GM10248 (cell line): Measurements from ENCODE around the gene GSG1L2.

Experiments
- CTCF ChIA-PET: fragments of 300-600 bp; sonication (Branson Sonifier 250); formaldehyde crosslinking; extraction: SDS; loops from one replicate; lab custom pipeline; 2021; ENCODE audit warnings: antibody characterized with exemption; lab: Yijun Ruan, JAX
- POLR2A ChIA-PET: fragments of 350-650 bp; sonication (Branson Sonifier 250); formaldehyde crosslinking; extraction: SDS; loops from one replicate; lab custom pipeline; 2020; ENCODE audit warnings: antibody characterized with exemption; lab: Yijun Ruan, JAX
- DNase-seq: peaks from one replicate; pipeline ENCODE4 v3.0.0; 2012; ENCODE audit errors: extremely low spot score
- TF ChIP-seq, protein P1 (sequence below): IDR thresholded peaks from 2 replicates; pipeline ENCODE4 v1.5.1; 2012; ENCODE audit warnings: mild to moderate bottlenecking, low read depth; ENCODE audit errors: extremely low read depth, missing control alignments, control extremely low read depth

Gene GSG1L2

DNA sequence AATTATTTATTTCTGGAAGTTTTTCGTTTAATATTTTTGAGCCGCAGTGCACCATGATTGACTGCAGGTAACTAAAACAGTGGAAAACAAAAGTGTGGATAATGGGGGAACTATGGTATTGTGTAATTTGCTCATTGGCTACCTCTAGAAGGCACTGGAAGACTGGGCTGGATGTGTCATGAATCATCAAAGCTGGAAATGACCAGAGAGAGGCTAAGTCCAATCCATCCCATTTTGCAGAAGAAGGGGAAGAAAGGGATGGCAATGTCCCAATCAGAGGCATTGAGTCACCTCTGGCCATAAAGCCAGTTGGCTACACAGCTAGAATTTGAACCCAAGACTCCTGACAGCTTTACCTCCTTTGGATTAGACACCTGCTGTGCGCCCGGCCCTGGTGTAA lies 33.2 kb upstream of the GSG1L2 start:
- CTCF ChIA-PET = no interaction called here
- DNase-seq = no peak
- TF ChIP-seq, protein P1, sequence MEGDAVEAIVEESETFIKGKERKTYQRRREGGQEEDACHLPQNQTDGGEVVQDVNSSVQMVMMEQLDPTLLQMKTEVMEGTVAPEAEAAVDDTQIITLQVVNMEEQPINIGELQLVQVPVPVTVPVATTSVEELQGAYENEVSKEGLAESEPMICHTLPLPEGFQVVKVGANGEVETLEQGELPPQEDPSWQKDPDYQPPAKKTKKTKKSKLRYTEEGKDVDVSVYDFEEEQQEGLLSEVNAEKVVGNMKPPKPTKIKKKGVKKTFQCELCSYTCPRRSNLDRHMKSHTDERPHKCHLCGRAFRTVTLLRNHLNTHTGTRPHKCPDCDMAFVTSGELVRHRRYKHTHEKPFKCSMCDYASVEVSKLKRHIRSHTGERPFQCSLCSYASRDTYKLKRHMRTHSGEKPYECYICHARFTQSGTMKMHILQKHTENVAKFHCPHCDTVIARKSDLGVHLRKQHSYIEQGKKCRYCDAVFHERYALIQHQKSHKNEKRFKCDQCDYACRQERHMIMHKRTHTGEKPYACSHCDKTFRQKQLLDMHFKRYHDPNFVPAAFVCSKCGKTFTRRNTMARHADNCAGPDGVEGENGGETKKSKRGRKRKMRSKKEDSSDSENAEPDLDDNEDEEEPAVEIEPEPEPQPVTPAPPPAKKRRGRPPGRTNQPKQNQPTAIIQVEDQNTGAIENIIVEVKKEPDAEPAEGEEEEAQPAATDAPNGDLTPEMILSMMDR = no peak
- POLR2A ChIA-PET = no interaction called here

DNA sequence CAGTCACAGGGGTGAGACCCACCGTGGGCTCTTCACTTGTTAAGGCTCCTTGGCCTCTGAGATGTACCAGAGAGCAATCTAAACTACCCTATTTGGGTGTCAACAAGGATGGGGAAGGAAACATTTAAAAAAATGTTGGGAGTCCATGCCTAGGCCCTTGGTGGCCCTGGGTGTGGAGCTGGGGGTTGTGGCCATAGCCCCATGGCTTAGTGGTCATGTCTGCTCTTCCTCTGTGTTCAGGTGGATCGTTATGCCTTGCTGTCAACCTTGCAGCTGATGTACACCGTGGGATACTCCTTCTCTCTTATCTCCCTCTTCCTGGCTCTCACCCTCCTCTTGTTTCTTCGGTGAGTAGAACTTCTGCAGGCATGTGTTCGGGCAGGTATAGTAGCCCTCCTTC lies 32.4 kb upstream of the GSG1L2 start:
- TF ChIP-seq, protein P1 = no peak
- CTCF ChIA-PET = no interaction called here
- POLR2A ChIA-PET = no interaction called here
- DNase-seq = no peak

DNA sequence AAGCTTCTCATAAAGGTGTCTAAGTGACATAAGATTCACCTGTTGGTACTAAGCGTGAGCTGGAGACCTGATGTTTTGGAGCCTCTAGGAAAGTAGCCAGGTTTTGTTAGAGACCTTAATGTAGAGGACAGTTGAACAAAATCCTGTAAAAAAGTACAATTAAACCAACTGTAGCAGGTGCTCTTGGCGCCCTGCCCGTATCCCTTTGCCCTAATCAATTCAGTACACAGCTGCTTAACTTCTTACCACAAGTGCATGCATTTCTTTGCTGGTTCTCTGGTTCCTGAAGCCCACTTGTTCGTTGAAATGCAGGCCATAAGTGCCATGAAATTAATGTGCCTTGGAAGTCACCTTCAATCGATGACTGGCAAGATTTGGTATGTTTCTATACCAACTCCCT lies 28.3 kb upstream of the GSG1L2 start:
- POLR2A ChIA-PET = no interaction called here
- TF ChIP-seq, protein P1 = no peak
- DNase-seq = no peak
- CTCF ChIA-PET = interaction anchor here (1.5 kb wide), 1 partner anchor 18 kb away, joined by 3 read pairs; no protein-coding TSS in a partner anchor

DNA sequence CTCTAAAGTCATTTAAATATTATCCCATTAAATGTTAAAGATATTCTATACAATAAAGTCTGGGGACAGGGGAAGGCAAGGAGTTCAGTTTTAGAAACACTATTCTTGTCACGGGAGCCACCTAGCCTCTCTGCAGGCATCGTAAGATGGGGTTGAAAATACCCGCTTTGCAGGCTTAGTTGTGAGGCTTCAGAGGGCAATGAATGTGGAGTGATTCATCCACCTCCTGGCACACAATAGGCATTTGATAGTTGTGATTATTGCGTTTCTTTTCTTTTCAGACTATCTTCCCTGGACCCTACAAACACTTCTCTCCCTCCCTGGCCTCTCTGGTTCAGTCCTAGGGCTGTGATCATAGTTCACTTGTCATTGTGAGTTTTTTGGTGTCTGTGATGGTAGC lies 23.4 kb upstream of the GSG1L2 start:
- POLR2A ChIA-PET = no interaction called here

DNA sequence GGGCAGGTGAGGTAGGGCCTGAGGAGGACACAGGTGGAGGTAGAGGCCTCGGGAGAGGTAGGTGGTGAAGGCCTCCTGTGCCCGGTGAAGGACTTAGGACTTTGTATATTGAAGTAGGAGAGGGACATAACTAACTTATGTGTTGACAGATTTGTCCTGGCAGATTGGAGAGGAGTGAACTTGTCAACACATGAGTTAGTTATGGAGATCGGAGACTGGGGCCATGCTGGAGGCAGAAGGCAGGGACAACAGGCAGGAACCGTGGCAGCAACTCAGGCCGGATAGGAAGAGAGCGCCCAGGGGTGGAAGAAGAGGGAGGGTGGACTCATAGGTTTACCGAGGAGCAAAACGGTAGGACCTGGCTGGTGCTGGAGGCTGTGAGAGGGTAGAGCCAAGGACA lies 22.3 kb upstream of the GSG1L2 start:
- ChIA-PET POLR2A (no interaction called here), CTCF (no interaction called here)
- no peak for DNase-seq
- TF ChIP-seq, protein P1 = no peak

More for the DNA sequence above, 23.4 kb upstream of the GSG1L2 start:
- no peak for DNase-seq
- TF ChIP-seq, protein P1 = no peak
- CTCF ChIA-PET = interaction anchor here (1.8 kb wide), 1 partner anchor 11 kb away, joined by 6 read pairs; no protein-coding TSS in a partner anchor

DNA sequence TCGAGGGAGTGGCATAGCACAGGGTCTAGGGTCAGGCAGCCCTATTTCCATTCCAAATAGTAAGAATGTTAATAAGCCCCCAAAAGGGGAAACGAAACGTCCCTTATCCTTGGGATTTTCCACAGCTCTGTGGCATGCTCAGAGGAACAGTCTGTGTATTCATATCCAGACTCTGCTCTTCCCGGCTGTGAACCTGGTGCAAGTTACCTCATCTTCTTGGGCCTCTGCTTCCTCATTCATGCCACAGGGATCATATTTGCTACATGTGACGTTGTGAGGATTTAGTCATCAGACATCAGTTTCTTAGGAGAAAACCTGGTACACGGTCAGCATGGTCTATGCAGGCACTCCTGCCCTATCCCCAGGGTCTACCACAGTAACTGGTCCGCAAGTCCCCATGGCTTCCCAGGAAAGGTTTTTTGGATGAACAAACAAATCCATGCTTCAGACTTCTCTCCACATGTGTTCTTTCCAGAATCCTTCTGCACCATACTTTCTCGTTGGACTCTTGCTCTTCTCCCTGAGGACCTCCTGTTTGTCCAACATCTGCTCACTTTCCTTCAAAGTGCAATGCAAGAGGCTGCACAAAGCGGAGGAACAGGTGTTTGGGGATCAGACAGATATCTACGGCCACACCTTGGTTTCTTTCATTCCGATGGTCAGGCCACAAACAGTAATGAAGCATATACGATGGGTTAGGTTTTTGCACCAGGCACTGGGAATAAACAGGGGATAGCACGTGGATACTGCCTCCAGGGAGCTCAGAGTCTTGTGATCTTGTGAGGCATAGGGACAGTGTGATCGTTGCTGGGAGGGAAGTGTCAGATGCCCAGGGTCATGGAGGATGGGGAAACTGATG lies 21.5 kb upstream of the GSG1L2 start:
- DNase-seq = no peak
- TF ChIP-seq, protein P1 = no peak
- CTCF ChIA-PET = no interaction called here
- POLR2A ChIA-PET = no interaction called here
